PFSK-1 (cell line): Measurements from ENCODE around the gene C1orf21.

Experiments
- FOXP2 ChIP-seq: optimal IDR thresholded peaks from 2 replicates; pipeline ENCODE3; 2011; ENCODE audit warnings: borderline replicate concordance, control low read depth, inconsistent platforms; ENCODE audit not compliant: insufficient read depth; ENCODE audit errors: extremely low read length, extremely low read depth
- POLR2AphosphoS5 ChIP-seq: IDR thresholded peaks from 2 replicates; pipeline ENCODE4 v1.6.1; 2012; ENCODE audit warnings: low read depth, mild to moderate bottlenecking, control low read depth, low read length, moderate library complexity
- SIN3A ChIP-seq: IDR thresholded peaks from 2 replicates; pipeline ENCODE4 v1.6.1; 2012; ENCODE audit warnings: mild to moderate bottlenecking, low read length, moderate library complexity, borderline replicate concordance; ENCODE audit not compliant: insufficient read depth
- TAF1 ChIP-seq: IDR thresholded peaks from 2 replicates; pipeline ENCODE4 v1.6.1; 2012; ENCODE audit warnings: low read length, control low read depth, borderline replicate concordance; ENCODE audit not compliant: insufficient read depth
- TF ChIP-seq, protein P1 (sequence below), 2 experiments: IDR thresholded peaks; 2 replicates each; pipeline versions ENCODE4 v1.6.1 to v1.8.0; 2011 to 2012; ENCODE audit warnings: low read depth in 2 of 2, low read length in 2 of 2, control low read depth in 1 of 2, inconsistent platforms in 1 of 2, mild to moderate bottlenecking in 1 of 2, moderate library complexity in 1 of 2; ENCODE audit not compliant: insufficient read depth in 1 of 2

The C1orf21 gene

DNA sequence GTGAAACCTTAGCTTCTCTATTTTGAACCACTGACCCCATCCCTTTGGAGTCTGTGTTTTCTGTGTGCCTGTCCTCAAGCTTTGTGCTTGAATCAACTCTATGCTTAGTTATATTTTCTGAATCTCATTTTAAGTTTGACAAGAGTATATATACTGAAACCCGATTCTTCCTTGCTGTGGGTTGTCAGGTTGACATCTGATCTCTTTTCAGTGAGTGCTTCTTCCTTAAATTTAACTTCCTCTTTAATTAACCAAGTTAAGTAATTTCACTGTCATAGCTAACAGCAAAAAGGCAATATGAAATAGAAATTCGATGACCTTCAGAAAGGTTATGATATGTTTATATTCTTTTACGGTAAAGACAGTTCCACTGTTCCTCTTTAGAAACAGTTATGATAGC lies 69.4 kb downstream of the C1orf21 start:
- TF ChIP-seq, protein P1, sequence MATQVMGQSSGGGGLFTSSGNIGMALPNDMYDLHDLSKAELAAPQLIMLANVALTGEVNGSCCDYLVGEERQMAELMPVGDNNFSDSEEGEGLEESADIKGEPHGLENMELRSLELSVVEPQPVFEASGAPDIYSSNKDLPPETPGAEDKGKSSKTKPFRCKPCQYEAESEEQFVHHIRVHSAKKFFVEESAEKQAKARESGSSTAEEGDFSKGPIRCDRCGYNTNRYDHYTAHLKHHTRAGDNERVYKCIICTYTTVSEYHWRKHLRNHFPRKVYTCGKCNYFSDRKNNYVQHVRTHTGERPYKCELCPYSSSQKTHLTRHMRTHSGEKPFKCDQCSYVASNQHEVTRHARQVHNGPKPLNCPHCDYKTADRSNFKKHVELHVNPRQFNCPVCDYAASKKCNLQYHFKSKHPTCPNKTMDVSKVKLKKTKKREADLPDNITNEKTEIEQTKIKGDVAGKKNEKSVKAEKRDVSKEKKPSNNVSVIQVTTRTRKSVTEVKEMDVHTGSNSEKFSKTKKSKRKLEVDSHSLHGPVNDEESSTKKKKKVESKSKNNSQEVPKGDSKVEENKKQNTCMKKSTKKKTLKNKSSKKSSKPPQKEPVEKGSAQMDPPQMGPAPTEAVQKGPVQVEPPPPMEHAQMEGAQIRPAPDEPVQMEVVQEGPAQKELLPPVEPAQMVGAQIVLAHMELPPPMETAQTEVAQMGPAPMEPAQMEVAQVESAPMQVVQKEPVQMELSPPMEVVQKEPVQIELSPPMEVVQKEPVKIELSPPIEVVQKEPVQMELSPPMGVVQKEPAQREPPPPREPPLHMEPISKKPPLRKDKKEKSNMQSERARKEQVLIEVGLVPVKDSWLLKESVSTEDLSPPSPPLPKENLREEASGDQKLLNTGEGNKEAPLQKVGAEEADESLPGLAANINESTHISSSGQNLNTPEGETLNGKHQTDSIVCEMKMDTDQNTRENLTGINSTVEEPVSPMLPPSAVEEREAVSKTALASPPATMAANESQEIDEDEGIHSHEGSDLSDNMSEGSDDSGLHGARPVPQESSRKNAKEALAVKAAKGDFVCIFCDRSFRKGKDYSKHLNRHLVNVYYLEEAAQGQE (IDR thresholded peaks at IDR 0.05; ENCODE audit: insufficient read depth in 1 of 2, low read depth in 2 of 2, low read length in 2 of 2): no peak
- no peak for TF ChIP-seq POLR2AphosphoS5
- no peak for TF ChIP-seq FOXP2

GRCh38 chr1:184457500-184457899 lies 70.7 kb downstream of the C1orf21 start:
- TF ChIP-seq SIN3A (no peak), POLR2AphosphoS5 (no peak), TAF1 (no peak), FOXP2 (no peak)
- TF ChIP-seq, protein P1 (IDR thresholded peaks at IDR 0.05; ENCODE audit: insufficient read depth in 1 of 2, low read depth in 2 of 2, low read length in 2 of 2): no peak

- TF ChIP-seq SIN3A: no peak
- TF ChIP-seq TAF1: no peak
- TF ChIP-seq FOXP2: no peak
- no peak for TF ChIP-seq POLR2AphosphoS5
- TF ChIP-seq, protein P1 (IDR thresholded peaks at IDR 0.05; ENCODE audit: insufficient read depth in 1 of 2, low read depth in 2 of 2, low read length in 2 of 2): no peak
Observed at GRCh38 chr1:184461321-184461720, 74.5 kb downstream of the C1orf21 start.

GRCh38 chr1:184462155-184462554 lies 75.3 kb downstream of the C1orf21 start:
- TF ChIP-seq SIN3A (no peak), TAF1 (no peak), POLR2AphosphoS5 (no peak), FOXP2 (no peak)
- TF ChIP-seq, protein P1 (IDR thresholded peaks at IDR 0.05; ENCODE audit: insufficient read depth in 1 of 2, low read depth in 2 of 2, low read length in 2 of 2): no peak

GRCh38 chr1:184462990-184463389 lies 76.2 kb downstream of the C1orf21 start:
- TF ChIP-seq SIN3A: no peak
- TF ChIP-seq, protein P1 (IDR thresholded peaks at IDR 0.05; ENCODE audit: insufficient read depth in 1 of 2, low read depth in 2 of 2, low read length in 2 of 2): no peak
- TF ChIP-seq POLR2AphosphoS5: no peak
- TF ChIP-seq TAF1: no peak
- no peak for TF ChIP-seq FOXP2
